Kasumi-1 (cell line): ENCODE measurements around the gene TPCN1.

Experiments
- DNase-seq, 2 experiments: peaks; one replicate each; lab custom pipeline; 2025; lab: John Stamatoyannopoulos, UW

Gene TPCN1

GRCh38 chr12:113226696-113227568 lies 5.7 kb downstream of the TPCN1 start:
- no peak for DNase-seq

GRCh38 chr12:113227686-113228391 lies 6.6 kb downstream of the TPCN1 start:
- no peak for DNase-seq

DNA sequence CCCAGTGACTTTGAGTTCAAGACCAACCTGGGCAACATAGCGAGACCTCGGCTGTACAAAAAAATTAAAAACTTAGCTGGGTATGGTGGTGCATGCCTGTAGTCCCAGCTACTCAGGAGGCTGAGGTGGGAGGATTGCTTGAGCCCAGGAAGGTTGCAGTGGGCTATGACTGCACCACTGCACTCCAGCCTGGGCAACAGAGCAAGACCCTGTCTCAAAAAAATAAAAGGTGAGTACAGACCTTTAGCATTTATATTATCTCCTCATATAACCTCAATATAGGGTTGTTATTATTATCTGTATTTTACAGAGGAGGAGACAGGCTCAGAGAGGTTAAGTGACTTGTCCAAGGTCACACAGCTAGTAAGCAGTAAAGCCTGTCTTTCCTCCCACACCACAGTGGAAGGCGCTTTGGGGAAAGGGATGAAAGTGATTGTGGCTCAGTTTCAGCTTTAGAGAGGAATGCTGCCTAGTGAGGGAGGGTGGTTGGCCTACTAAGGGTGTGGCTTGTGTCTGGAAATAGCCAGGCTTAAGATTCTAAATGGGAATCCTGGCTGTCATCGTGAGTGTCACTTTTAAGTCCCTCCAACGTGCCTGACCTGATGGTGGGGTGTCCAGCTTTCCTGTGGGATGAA lies 7.2 kb downstream of the TPCN1 start:
- no peak for DNase-seq

DNA sequence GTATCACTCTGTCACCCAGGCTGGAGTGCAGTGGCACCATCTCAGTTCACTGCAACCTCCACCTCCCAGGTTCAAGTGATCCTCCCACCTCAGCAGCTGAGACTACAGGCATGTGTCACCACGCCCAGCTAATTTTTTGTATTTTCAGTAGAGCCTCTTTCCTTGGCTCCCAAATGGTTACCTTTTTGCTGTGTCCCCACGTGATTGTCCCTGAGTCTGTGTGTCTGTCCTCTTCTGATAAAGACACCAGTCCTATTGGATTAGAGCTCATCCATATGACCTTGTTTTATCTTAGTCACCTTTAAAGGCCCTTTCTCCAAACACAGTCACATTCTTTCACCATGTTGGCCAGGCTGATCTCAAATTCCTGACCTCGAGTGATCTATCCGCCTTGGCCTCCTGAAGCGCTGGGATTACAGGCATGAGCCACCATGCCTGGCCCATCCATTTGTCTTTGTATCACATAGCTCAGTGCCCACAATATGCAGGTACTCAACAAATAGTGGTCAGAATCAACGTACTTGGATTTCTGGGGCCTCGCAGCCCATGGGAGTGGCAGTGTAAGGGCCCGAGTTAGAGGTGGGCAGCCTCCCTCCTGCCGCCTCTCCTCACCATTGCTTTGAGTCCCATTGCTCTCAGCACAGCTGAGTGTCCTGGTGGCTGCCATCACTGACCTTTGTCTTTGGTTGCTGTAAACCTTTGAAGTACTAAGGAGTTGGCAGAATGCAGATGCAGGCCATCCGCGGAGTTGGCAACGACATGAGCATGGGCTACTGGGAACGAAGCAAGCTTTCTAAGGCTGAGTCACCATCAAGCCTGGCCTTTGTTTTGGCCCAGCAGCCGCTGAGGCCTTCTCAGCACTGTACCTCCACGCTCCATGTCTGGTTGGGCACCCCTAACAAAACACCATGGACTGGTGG lies 9.3 kb downstream of the TPCN1 start:
- no peak for DNase-seq

DNA sequence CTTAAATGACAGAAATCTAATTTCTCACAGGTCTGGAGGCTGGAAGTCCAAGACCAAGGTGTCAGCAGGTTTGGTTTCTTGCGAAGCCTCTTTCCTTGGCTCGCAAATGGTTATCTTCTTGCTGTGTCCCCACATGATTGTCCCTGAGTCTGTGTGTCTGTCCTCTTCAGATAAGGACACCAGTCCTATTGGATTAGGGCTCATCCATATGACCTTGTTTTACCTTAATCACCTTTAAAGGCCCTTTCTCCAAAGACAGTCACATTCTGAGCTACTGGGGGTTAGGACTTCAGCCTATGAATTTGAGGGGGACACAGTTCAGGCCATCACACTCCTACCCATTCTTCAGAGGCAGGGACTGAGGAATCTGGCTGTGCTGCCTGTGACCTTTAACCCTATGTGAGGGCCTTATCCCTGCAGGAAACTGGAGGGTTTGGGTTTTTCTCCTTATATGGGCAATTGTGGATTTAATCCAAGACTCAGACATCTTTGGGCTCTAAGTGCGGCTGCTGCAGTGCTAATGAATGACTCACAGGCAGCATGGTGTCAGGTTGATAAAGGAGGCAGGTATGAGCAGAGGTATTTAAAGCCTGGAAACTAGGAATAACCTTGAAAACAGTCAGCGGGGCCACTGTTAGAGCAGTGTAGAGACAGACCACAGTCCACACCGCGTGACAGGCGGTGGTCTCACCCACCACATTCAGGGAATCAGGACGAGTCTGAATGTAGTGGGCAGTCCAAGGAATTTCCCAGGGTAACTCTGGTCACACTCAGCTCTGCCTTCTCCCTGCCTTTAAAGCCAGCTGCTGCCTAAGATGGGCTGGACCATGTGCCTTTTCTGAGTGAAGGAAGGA lies 10.2 kb downstream of the TPCN1 start:
- no peak for DNase-seq

DNA sequence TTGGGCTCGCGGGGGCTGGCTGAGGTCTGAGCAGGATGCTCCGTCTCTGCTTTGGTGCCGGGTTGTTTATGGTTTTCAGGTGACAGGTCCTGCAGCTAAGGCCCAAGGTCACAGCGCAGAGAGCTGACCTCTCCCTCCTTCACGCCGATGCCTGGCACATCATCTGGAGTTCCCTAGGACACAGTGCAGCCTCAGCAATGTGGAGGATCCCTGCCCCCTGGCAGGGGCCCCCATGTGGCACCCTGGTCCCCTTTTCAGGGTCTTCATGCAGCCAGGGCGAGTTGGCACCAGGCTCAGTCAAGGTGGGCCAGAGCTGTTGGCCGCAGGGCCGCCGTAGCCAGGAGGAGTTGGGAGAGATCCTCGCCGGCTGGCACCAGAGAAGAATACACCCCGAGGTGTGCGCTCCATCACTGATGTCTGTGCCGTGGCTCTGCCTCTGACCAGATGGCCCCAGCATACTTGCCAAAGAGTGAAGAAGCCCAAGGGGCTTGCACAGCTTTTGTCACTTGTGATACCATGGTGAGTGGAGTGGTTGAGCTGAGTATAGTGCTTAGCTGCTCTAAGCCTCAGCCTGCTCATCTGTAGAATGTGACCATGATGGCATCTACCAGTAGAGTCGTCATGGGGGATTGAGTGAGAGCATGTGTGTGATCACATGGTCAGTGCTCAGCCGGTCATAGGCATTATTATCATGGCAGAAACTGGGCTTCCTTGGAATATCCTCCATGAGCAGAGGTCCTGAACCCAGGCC lies 11.0 kb downstream of the TPCN1 start:
- no peak for DNase-seq

DNA sequence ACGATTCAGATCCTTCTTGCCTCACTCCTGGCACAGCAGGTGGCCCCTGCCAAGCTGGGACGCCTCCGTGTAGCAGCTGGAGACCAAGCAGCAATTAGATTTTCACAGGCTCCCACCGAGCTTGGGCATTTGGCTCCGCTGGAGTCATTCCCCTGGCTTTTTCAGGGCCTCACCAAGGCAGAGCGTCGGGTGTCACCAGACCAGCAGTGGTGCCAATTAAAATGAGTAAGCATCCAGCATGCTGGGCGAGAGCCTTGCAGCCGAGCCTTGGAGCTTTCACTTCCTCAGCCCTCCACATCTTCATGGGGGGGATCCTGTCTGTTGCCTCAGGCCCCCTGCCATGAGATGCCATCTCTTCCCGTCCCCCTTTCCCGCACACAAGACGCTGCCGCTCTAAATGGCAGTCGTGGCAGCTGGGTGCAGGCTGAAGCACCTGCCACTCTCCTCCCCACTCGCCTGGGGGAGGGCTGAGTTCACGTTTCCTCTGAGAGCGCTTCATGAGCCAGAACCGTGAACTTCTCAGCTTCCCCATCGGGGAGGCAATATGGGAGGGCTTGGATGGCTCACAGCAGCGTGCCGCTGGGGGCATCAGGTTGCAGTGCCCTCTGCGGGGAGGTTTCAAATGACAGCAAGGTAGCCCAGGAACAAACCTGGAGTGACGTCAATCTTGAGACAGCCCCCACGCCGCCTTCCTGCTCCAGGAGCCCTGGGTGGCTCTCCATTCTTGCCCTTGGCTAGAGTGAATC lies 11.7 kb downstream of the TPCN1 start:
- peak; percentile 61 to 63 for DNase-seq

DNA sequence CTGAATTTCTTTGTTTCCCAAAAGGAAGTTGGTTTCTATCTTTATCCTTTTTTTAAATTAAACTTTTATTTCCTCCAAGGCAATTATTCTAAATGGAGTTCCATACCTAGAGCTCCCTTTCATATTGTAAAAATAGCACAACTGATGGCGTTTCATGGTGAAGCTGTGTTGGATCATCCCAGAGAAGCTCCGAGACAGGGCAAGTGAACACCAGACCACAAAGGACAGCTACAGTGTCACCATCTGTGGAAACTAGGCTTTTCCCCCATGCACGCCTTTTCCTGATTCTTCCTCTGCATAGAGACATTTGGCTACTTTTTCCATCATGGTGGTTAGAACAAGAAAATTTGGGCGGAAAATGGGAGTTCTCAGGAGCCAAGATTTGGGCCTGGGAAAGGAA lies 12.7 kb downstream of the TPCN1 start:
- no peak for DNase-seq

DNA sequence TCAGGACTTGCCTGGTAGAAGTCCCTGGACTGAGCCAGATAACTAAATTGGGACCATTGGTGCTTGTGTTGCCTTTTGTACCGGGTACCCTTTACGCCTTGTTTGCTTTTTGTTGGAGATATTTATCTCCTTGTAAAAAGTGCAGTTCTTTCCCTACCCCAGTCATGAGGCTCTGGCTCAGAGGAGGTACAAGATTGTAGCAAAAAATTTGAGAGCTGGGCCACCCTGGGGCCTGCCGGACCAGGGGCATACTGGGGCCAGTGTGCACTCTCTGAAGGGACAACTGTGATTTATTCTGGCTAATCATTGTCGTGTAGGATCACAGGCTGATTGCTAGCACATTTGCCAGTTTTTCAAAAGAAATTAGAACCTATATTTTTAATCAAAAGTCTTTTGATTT lies 13.2 kb downstream of the TPCN1 start:
- no peak for DNase-seq

DNA sequence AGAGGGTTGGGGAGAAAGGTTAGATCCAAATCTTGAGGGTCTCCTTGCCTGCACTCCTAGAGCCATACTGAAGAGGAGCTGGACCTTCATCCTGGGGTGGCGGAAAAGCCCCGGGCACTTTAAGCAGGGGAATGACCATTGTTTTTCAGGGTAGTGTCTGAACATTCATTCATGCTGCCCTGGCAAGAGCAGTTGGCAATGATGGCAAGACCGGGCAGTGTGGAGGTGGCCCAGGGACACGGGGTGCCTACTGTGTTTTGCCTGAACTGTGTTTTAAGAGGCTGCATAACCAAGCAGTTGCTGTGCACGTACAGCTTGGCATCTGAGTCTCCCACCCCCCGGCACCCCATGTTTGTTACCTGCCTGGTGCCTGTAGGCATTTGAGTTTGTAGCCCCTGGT lies 14.7 kb downstream of the TPCN1 start:
- no peak for DNase-seq

DNA sequence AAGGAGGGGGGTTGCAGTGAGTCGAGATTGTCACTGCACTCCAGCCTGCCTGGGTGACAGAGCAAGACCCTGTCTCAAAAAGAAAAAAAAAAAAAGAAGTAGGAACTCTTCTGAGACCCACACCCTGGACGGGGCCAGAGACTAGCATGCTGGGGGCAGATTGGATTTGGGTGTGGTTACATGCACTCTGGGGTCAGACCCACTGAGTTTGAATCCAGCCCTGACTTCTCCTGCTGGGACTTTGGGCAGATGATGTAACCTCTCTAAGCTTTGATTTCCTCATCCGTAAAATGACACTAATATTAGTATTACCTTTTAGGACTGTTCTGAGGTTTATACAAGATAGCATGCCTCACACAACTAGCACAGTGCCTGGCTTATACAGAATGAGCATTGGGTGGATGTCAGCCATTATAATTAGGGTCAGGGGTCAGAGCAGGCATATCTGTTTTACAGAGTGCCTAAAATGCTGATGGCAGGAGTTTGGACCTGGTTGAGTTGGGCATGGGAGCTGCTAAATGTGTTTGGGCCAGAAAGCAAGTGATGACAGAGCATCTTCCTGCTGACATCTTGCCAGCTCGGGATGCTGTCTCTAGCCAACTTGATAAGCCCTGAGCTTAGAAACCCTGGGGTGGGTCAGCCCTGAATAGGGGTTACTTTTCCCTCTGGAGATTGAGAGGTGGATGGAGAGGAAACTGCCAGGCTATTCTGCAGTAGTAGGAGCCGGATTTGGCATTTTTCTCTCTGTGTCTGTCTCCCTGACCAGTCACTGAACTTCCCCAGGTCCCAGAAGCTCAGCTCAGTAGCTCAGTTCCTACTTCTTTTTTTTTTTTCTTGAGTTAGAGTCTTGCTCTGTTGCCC lies 15.5 kb downstream of the TPCN1 start:
- no peak for DNase-seq

GRCh38 chr12:113237748-113238147 lies 16.5 kb downstream of the TPCN1 start:
- peak; percentile 35 to 53 for DNase-seq

GRCh38 chr12:113238309-113238708 lies 17.0 kb downstream of the TPCN1 start:
- DNase-seq: no peak

GRCh38 chr12:113239288-113239771 lies 18.1 kb downstream of the TPCN1 start:
- DNase-seq: no peak

GRCh38 chr12:113239811-113240331 lies 18.6 kb downstream of the TPCN1 start:
- no peak for DNase-seq

DNA sequence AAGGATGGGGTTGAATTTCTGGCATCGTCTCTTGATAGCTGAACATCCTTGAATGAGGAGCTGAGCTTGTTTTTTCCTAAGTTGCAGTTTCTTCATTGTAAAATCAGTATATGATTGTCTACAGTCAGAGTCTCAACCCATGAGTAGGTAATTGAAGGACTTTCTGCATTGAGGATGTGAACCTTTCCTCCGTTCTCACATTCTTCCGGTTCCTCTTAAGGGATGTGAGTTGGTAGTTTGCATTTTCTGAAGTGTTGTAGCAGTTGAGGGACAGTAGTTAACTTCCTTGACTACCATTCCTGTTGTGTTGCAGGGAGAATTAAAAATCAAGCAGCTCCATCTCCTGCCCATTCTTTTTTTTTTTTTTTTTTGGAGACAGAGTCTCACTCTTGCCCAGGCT lies 19.1 kb downstream of the TPCN1 start:
- no peak for DNase-seq

GRCh38 chr12:113241191-113242025 lies 20.1 kb downstream of the TPCN1 start:
- no peak for DNase-seq
